GM23338 (cell line): ENCODE measurements around the gene SAMD7. TPM values are rescaled to one million over a fixed set of nuclear protein-coding genes. Genes with fewer than 3 reads are reported as not detected.
A peak's percentile ranks its signal among the peaks of the same experiment; 100 is the strongest.

Source experiments
- ATAC-seq: fragments of 200-7000 bp; cut with Tn5 transposase; 3 replicates; pipeline ENCODE4 v1.9.1; 2020
- DNase-seq: peaks from one replicate; pipeline ENCODE4 v3.0.0-alpha.2; 2015; ENCODE audit warnings: low spot score
- H2AFZ ChIP-seq: fragments of 200-600 bp; sonication (generic); 2 replicates; pipeline ENCODE4 v1.8.0; 2016; ENCODE audit warnings: antibody characterized with exemption, mild to moderate bottlenecking, moderate library complexity
- H3F3A ChIP-seq: fragments of 200-600 bp; sonication (generic); replicated peaks from 2 replicates; pipeline ENCODE4 v1.8.0; 2017; ENCODE audit warnings: antibody characterized with exemption, mixed run types, low read depth
- H3K27ac ChIP-seq: fragments of 200-600 bp; sonication (generic); 2 replicates; pipeline ENCODE4 v1.6.1; 2016; ENCODE audit warnings: low read depth
- H3K27me3 ChIP-seq: fragments of 200-600 bp; sonication (generic); 2 replicates; pipeline ENCODE4 v1.8.0; 2016; ENCODE audit warnings: mild to moderate bottlenecking, mixed run types, moderate library complexity; ENCODE audit not compliant: insufficient read depth
- H3K36me3 ChIP-seq: fragments of 200-600 bp; sonication (generic); 2 replicates; pipeline ENCODE4 v1.8.0; 2016; ENCODE audit warnings: mild to moderate bottlenecking; ENCODE audit not compliant: insufficient read depth
- H3K4me1 ChIP-seq: fragments of 200-600 bp; sonication (generic); 2 replicates; pipeline ENCODE4 v1.8.0; 2016; ENCODE audit warnings: mild to moderate bottlenecking, moderate library complexity; ENCODE audit not compliant: insufficient read depth
- H3K4me2 ChIP-seq: fragments of 200-600 bp; sonication (generic); 2 replicates; pipeline ENCODE4 v1.7.1; 2017; ENCODE audit warnings: mixed run types
- H3K4me3 ChIP-seq: fragments of 200-600 bp; sonication (generic); 2 replicates; pipeline ENCODE4 v1.6.1; 2016; ENCODE audit warnings: mixed run types
- H3K79me2 ChIP-seq: fragments of 200-600 bp; sonication (generic); replicated peaks from 2 replicates; pipeline ENCODE4 v1.8.0; 2017; ENCODE audit warnings: mild to moderate bottlenecking; ENCODE audit not compliant: insufficient read depth
- H3K9me2 ChIP-seq: fragments of 200-600 bp; sonication (generic); 2 replicates; pipeline ENCODE4 v1.8.0; 2017; ENCODE audit not compliant: insufficient read depth
- H4K20me1 ChIP-seq: fragments of 200-600 bp; sonication (generic); replicated peaks from 2 replicates; pipeline ENCODE4 v1.8.0; 2017; ENCODE audit warnings: mild to moderate bottlenecking; ENCODE audit not compliant: insufficient read depth
- H3K27ac Mint-ChIP-seq: 2 replicates; pipeline ENCODE4 v1.8.0; 2020; ENCODE audit warnings: inconsistent platforms, mild to moderate bottlenecking, moderate library complexity, mixed read lengths
- H3K27me3 Mint-ChIP-seq: 3 replicates; pipeline ENCODE4 v1.8.0; 2022; ENCODE audit warnings: low read depth, mild to moderate bottlenecking, moderate library complexity, mixed read lengths, inconsistent platforms; ENCODE audit not compliant: insufficient read depth, poor library complexity
- H3K36me3 Mint-ChIP-seq: 3 replicates; pipeline ENCODE4 v1.8.0; 2021; ENCODE audit warnings: low read depth, mild to moderate bottlenecking, inconsistent platforms, moderate library complexity, mixed read lengths
- H3K4me1 Mint-ChIP-seq: 3 replicates; pipeline ENCODE4 v1.8.0; 2020; ENCODE audit warnings: mild to moderate bottlenecking, inconsistent platforms, mixed read lengths
- H3K4me3 Mint-ChIP-seq: 3 replicates; pipeline ENCODE4 v1.8.0; 2021; ENCODE audit warnings: moderate library complexity, mild to moderate bottlenecking, inconsistent platforms, mixed read lengths
- H3K9me3 Mint-ChIP-seq: 3 replicates; pipeline ENCODE4 v1.8.0; 2020; ENCODE audit warnings: moderate library complexity, mild to moderate bottlenecking, inconsistent platforms, mixed read lengths
- CREB1 ChIP-seq: fragments of 250-450 bp; sonication (Bioruptor Pico); IDR thresholded peaks from 2 replicates; pipeline ENCODE4 v1.5.0; 2020; ENCODE audit warnings: low read depth, mild to moderate bottlenecking, moderate library complexity
- CTCF ChIP-seq, 2 experiments: fragments of 200-600 bp in 1 of 2; sonication (generic) in 1 of 2; conservative IDR thresholded peaks; 2 replicates each; pipeline versions ENCODE4 v1.5.1 to v1.6.1; 2016 to 2017; ENCODE audit warnings: antibody characterized with exemption in 2 of 2, low read depth in 2 of 2, mild to moderate bottlenecking in 2 of 2, moderate library complexity in 1 of 2
- ETS1 ChIP-seq: IDR thresholded peaks from 2 replicates; pipeline ENCODE4 v1.6.1; 2016; ENCODE audit warnings: antibody characterized with exemption
- EZH2 ChIP-seq: fragments of 200-600 bp; sonication (generic); IDR thresholded peaks from one replicate; pipeline ENCODE4 v1.8.0; 2017; ENCODE audit warnings: antibody characterized with exemption, mild to moderate bottlenecking, low read depth; ENCODE audit not compliant: unreplicated experiment
- EZH2phosphoT487 ChIP-seq: fragments of 200-600 bp; sonication (generic); IDR thresholded peaks from one replicate; pipeline ENCODE4 v1.8.1; 2018; ENCODE audit warnings: antibody characterized with exemption; ENCODE audit not compliant: unreplicated experiment
- JUNB ChIP-seq: IDR thresholded peaks from one replicate; pipeline ENCODE4 v1.6.1; 2016; ENCODE audit warnings: antibody characterized with exemption; ENCODE audit not compliant: unreplicated experiment
- NANOG ChIP-seq: IDR thresholded peaks from 2 replicates; pipeline ENCODE4 v1.6.1; 2016; ENCODE audit warnings: antibody characterized with exemption, borderline replicate concordance
- POLR2AphosphoS5 ChIP-seq: IDR thresholded peaks from 2 replicates; pipeline ENCODE4 v1.6.1; 2016; ENCODE audit warnings: antibody characterized with exemption, low read depth
- REST ChIP-seq: IDR thresholded peaks from one replicate; pipeline ENCODE4 v1.6.1; 2018; ENCODE audit warnings: antibody characterized with exemption; ENCODE audit not compliant: unreplicated experiment
- STAT1 ChIP-seq: IDR thresholded peaks from one replicate; pipeline ENCODE4 v1.6.1; 2016; ENCODE audit warnings: antibody characterized with exemption; ENCODE audit not compliant: unreplicated experiment
- ZNF114 ChIP-seq: fragments of 250-450 bp; sonication (Bioruptor Pico); IDR thresholded peaks from 2 replicates; pipeline ENCODE4 v1.5.0; 2020; ENCODE audit warnings: mild to moderate bottlenecking, moderate library complexity
- ZNF331 ChIP-seq: fragments of 250-450 bp; sonication (Bioruptor Pico); IDR thresholded peaks from 2 replicates; pipeline ENCODE4 v1.5.0; 2020; ENCODE audit warnings: low read depth, mild to moderate bottlenecking, moderate library complexity
- polyA plus RNA-seq: library from polyadenylated mRNA; unstranded; fragments of >200 nt; fragmentation: Nextera tagmentation; extraction: Ambion mirVana; gene quantifications from 2 replicates; pipeline ENCODE4 v1.2.1, GENCODE V29; 2016
- total RNA-seq: library from RNA; depleted of rRNA; stranded (reverse); fragments of >200 nt; shearing (Covaris generic); gene quantifications from 2 replicates; pipeline ENCODE4 v1.2.3, GENCODE V29; 2014
- TF ChIP-seq, protein P1 (sequence below): fragments of 250-450 bp; sonication (Bioruptor Pico); IDR thresholded peaks from 2 replicates; pipeline ENCODE4 v1.5.0; 2020; ENCODE audit warnings: mild to moderate bottlenecking, moderate library complexity

The SAMD7 gene
- total and polyA plus RNA-seq, 2 experiments from 2014 or later: not detected

DNA sequence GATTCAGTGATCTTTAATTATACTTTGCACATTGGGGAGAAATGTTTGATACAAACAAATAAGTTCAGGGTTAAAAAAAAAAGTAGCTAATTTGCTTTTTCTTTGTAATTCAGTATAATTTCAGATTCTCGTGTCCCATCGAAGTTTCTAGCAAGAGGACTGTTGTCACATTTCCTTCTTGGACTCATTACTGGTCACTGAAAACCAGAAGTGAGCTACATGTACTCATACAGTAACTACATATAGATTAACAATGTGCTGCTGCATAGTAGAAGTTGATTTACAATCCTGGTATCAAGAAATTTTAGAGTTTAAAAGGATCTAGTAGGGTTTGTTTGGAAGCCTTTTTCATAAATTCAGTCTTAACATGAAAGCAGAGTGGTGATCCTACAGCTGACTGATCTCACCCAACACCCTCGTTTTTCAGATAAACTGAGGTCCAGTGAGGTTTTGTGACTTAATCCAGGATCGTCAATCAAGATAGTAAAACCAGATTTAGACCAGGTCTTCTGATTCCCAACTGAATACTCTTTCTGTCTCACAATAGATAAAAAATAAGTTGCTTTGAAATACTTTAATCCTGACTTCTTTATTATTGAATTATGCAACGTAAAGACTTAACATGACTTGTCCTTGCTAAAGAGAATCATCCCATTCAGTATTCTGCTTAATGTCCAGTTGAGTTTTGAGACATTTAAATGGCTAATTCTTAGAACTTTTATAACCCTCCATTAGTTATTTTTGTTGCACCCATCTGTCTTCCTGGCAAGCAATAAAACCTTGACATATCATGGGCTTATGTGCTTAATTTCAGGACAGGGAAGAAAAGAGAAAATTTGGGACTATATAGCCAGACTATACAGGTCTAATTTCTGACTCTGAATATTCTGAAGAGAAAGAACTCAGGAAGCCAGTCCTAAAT lies 58.1 kb downstream of the SAMD7 start:
- Histone ChIP-seq H3K27me3 (no peaks in the 10 kb centered on the region), H3F3A (no peaks in the 10 kb centered on the region), H3K4me2 (peak overlapping the region; percentile 95), H3K79me2 (peaks cover 75% of the 10 kb centered on the region), H3K9me2 (no peaks in the 10 kb centered on the region), H3K4me3 (peak overlapping the region; percentile 91; the same call in 1 of the 2 replicates), H3K27ac (no peak overlapping the region), H3K4me1 (peaks cover 24% of the 10 kb centered on the region), H4K20me1 (peaks cover 36% of the 10 kb centered on the region), H2AFZ (no peak overlapping the region), H3K36me3 (no peaks in the 10 kb centered on the region)
- no peak for ATAC-seq
- Mint-ChIP-seq H3K27ac (no peak overlapping the region), H3K9me3 (no peaks in the 10 kb centered on the region), H3K4me3 (no peak overlapping the region; the same call in 2 of the 3 replicates), H3K36me3 (no peaks in the 10 kb centered on the region; the same call in 1 of the 3 replicates), H3K27me3 (no peaks in the 10 kb centered on the region), H3K4me1 (peaks cover 27% of the 10 kb centered on the region)
- no peak for DNase-seq
- TF ChIP-seq EZH2 (no peak), REST (no peak), ZNF331 (no peak), POLR2AphosphoS5 (no peak), EZH2phosphoT487 (no peak), CREB1 (CRISPR knock-in tag) (no peak), NANOG (no peak), STAT1 (no peak), CTCF (conservative IDR thresholded peaks at IDR 0.05; ENCODE audit: low read depth in 2 of 2) (no peak), JUNB (no peak), ZNF114 (CRISPR knock-in tag) (no peak), ETS1 (no peak)
- TF ChIP-seq, protein P1, sequence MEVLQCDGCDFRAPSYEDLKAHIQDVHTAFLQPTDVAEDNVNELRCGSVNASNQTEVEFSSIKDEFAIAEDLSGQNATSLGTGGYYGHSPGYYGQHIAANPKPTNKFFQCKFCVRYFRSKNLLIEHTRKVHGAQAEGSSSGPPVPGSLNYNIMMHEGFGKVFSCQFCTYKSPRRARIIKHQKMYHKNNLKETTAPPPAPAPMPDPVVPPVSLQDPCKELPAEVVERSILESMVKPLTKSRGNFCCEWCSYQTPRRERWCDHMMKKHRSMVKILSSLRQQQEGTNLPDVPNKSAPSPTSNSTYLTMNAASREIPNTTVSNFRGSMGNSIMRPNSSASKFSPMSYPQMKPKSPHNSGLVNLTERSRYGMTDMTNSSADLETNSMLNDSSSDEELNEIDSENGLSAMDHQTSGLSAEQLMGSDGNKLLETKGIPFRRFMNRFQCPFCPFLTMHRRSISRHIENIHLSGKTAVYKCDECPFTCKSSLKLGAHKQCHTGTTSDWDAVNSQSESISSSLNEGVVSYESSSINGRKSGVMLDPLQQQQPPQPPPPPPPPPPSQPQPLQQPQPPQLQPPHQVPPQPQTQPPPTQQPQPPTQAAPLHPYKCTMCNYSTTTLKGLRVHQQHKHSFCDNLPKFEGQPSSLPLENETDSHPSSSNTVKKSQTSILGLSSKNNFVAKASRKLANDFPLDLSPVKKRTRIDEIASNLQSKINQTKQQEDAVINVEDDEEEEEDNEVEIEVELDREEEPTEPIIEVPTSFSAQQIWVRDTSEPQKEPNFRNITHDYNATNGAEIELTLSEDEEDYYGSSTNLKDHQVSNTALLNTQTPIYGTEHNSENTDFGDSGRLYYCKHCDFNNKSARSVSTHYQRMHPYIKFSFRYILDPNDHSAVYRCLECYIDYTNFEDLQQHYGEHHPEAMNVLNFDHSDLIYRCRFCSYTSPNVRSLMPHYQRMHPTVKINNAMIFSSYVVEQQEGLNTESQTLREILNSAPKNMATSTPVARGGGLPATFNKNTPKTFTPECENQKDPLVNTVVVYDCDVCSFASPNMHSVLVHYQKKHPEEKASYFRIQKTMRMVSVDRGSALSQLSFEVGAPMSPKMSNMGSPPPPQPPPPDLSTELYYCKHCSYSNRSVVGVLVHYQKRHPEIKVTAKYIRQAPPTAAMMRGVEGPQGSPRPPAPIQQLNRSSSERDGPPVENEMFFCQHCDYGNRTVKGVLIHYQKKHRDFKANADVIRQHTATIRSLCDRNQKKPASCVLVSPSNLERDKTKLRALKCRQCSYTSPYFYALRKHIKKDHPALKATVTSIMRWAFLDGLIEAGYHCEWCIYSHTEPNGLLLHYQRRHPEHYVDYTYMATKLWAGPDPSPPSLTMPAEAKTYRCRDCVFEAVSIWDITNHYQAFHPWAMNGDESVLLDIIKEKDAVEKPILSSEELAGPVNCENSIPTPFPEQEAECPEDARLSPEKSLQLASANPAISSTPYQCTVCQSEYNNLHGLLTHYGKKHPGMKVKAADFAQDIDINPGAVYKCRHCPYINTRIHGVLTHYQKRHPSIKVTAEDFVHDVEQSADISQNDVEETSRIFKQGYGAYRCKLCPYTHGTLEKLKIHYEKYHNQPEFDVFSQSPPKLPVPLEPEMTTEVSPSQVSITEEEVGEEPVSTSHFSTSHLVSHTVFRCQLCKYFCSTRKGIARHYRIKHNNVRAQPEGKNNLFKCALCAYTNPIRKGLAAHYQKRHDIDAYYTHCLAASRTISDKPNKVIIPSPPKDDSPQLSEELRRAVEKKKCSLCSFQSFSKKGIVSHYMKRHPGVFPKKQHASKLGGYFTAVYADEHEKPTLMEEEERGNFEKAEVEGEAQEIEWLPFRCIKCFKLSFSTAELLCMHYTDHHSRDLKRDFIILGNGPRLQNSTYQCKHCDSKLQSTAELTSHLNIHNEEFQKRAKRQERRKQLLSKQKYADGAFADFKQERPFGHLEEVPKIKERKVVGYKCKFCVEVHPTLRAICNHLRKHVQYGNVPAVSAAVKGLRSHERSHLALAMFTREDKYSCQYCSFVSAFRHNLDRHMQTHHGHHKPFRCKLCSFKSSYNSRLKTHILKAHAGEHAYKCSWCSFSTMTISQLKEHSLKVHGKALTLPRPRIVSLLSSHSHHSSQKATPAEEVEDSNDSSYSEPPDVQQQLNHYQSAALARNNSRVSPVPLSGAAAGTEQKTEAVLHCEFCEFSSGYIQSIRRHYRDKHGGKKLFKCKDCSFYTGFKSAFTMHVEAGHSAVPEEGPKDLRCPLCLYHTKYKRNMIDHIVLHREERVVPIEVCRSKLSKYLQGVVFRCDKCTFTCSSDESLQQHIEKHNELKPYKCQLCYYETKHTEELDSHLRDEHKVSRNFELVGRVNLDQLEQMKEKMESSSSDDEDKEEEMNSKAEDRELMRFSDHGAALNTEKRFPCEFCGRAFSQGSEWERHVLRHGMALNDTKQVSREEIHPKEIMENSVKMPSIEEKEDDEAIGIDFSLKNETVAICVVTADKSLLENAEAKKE (CRISPR knock-in tag): no peak
